HG03066 (cell line): ENCODE results near the gene XG.
A peak's percentile ranks its signal among the peaks of the same experiment; 100 is the strongest.
"Not testable (repeated sequence)": the region's sequence is repeated elsewhere in the genome, so short reads cannot be mapped to it uniquely, and the experiment has no call there.

Experiments
- ATAC-seq: cut with Tn5 transposase; IDR thresholded peaks from one replicate; pipeline ENCODE4 v1.9.1; 2021; ENCODE audit warnings: low read depth; ENCODE audit not compliant: unreplicated experiment

The XG gene, protein sequence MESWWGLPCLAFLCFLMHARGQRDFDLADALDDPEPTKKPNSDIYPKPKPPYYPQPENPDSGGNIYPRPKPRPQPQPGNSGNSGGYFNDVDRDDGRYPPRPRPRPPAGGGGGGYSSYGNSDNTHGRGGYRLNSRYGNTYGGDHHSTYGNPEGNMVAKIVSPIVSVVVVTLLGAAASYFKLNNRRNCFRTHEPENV

DNA sequence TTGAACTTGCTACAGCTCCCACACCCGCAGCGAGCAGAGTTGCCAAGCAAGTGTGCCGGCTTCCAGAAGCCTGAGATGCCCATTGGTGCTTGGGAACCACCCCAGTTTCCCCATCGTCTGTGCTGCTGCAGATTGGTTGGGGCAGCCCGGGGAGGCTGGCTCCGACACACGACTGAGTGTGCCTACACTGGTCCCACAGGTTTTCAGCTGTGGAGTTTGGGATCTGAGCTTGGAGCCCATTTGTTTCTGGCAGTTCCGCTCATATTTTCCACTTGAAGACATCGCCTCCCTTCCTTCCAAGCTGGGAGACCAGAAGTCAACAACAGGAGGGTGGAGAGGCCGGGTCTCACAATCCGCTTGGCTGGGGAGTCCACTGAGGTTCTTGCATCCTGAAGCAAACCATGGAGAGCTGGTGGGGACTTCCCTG, at the start of gene XG:
XG (plus strand) TSS at position 167 of the 427 bp plus-strand sequence; CDS start at position 402, 235 bp downstream.
- not testable (repeated sequence) for ATAC-seq

DNA sequence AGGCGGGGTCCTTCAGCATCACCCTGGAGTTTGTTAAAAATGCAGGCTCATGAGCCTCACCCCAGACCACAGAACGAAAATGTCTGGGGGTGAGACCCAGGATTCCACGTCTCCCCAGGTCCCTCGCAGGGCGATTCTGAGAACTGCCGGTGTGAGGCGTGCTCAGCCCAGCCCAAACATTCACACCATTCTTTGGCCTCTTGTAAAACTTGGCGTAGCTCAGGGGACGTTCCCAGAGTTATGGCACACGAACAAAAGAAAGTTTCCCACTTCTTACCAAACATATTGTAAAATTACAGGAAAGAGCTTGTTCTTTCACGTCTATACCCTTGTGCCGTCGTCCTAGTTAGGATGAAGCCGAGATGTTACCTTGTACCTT, 47.9 kb upstream of the XG start:
- ATAC-seq: no peak

DNA sequence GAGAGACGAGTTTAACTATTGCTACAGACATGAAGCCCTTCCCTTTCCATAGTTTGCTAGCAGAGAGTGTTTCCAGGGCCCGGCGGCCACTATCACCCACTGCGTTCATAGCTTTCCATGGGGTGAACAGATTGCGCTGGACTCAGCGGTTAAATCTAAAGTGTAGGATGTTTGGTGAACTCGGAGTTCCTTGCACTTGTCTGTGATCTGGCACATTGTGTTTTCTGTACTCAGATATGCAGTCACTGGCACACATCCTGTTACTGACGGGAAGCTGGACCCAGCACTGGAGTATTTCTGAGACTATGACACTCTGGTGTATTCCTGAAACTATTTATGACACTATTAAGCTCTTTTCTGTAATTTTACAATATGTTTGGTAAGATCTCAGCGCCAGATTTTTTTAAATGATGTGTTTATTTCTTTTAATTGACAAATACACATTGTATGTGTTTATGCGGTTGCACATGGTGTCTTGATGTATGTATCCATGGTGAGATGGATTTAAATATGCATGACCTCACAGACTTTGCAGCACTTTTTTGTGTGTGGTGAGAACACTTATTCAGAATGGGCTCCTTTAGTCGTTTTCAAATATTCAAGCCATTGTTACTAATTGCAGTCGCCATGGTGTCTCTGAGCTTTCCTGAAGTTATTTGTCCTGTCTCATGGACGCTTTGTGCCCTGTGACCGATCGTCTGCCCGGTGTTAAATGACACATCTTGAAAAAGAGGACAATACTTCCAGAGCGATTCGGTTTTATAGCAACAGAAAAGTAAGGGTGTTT, 46.6 kb upstream of the XG start:
- ATAC-seq: no peak

DNA sequence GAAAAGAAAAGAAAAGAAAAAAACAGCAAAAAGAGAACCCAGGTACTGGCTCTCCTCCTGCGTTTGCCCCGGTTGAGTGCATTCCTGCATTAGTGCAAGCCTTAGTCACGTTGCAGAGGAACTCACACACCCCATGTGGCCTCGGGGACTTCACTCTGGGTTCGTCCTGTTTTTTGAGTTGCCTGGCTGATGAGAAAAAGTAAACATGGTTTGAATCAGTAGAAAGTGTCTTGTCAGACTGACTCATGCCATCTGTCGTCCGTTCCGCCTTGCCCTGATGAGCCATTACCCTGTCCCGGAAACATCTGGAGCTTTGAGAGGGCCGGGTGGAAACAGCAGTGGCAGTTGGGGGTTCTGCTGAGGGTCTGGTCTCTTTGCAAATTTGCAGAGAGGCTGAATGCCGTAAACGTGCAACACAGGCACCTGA, 44.5 kb upstream of the XG start:
- ATAC-seq: peak; percentile 88

DNA sequence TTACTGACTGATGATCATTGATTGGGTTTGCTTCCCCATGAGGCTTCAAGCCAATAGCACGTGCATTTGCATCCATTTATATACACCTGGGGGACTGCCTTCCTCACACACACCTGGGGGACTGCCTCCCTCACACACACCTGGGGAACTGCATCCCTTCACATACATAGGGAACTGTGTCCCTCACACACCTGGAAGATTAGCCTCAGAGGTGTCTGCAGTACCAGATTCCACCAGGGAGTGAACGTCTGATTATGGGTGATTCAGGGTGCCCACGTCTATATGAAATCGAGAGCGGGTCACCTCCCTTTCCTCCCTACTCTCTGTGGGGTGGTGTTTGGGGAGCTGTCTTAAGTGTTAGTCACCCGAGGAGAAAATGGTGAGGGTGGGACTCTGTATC, 43.8 kb upstream of the XG start:
- ATAC-seq: no peak

DNA sequence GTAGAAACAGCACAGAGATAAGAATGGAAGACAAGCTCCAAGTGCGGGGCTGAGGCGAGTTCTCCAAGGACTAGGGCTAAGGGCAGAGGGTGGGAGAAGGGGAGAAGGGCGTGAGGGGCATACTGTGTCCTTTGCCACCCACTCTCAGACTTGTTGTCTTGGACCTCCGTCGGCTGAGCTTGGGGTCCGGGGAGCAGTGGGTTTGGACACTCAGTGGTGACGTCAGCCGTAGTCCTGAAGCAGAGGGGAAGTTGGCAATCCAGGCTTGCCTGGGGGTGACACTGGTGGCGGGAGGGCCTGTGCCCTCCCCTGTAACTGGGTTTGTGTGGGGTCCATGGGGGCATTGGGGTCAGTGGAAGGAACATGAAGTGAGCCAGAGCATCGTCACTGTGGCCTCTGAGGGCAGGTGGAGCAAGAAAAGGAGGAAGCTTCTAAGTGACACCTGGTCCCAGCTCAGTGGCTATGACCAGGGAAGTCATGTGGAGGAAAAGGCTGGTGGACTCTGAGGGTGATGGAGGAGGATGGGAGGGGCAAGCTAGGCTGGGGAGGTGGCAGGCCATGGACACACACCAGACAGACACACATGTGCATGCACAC, 43.1 kb upstream of the XG start:
- no peak for ATAC-seq

DNA sequence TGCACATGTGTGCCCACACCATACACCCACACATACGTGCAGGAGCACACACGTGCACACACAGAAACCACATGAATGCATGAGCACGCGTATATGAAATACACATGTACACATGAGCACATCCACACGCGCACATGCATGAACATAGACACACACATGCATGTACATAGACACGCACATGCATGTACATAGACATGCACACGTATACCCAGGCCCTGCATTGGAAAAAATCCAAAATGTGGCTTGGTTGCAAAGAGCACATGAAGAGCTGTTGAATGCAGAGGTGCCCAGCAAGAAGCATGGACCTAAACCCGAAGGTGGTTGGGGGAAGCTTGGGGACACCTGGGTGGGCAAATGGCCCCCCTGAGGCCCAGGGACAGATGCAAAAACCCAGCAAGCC, 42.3 kb upstream of the XG start:
- ATAC-seq: no peak

DNA sequence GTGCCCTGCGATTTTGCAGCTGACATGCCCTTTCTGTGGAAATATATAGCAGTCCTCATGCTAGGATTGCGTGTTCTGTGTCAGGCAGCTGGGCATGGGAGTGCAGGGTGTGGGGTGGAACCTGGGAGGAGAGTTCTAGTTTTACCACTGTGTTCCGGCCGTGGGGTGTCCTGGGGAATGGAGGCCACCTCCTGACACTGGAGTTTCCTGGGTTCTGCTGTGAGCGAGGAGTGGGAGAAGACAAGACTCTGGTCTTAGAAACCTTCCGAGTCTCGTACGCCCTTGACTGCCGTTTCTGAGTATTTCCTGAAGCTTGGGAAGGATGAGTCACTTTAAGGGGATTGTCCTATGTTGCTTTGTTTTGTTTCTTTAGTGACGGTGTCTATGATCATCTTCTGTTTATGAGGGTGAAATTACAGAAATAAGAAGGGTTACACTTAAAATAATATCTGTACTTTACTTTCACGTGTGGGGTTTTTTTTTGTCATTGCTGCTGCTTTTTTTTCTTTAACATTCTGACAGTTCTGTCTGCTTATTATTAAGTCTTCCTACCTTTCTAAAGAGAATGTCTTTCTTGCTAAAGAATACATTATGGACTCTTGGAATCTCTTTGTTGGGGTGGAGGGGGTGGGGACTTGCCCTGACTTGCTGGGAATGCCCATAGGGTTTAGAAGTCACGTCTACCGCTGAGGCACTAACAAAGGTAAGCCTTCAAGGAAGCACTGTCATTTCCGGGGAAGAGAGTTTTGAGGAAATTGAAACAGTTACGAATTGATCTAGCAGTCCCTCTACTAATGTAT, 41.6 kb upstream of the XG start:
- no peak for ATAC-seq

DNA sequence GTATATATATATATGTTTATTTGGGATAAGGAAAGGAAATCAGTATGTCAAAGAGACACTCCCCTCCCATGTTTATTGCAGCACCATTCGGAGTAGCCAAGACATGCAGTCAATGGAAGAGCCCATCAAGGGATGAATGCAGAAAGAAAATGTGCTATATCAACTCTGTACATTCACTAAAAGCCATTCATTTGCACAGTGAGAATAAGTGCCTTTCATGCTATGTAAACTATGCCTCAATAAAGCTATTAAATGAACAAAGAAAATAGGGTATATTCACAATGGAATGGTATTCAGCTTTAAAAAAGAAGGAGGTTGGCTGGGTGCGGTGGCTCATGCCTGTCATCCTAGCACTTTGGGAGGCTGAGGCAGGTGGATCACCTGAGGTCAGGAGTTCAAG, 40.4 kb upstream of the XG start:
- no peak for ATAC-seq

DNA sequence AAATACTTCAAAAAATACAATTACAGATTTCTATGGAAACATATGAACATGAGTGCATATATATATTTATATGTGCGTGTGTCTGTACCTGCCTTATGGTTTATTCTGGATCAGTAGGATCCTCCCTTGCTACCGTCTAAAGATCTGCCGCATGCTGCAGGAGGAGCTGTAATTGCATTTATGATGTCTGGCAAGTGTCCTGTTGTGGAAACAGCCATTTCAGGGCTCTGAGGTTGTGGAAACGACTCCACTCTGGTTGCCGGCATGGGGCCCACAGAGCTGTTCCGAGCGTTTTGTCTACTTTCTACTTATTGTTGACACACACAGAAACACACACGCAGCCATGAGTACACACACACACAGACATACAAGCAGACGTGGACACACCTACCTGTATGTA, 39.4 kb upstream of the XG start:
- no peak for ATAC-seq

DNA sequence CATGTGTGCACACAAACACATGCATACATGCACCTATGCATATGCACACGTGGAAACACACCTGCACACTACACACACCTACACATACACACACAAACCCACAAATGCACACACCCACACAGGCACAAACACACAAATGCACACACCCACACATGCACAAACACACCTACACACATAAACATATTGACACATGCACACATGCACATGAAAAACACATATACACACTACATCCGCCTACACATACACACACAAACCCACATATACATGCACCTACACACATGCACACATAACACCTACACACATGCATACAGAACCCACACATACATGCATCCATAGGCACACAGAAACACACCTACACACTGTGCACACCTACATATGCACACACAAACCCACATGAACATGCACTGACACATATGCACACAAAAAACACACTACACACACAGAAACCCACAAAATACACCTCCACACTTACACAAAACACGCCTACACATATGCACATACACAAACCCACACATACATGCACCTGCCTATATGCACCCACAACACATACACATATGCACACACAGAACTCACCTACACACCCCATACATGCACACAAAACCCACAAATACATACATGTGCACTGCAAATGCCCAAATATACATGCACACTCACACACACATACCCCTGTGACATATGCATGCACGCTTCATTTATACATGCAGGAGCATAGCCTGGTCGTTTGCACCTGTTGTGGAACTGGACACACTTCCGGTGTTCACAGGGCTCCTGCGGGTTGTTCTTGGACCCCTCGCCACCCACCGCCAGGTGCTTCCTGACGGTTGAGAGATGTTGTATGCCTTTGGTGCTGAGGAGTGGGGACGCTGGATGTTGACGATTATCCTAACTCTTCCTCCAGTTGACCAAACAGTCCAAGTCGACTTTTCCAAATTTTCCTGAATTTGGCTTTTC, 38.7 kb upstream of the XG start:
- no peak for ATAC-seq

DNA sequence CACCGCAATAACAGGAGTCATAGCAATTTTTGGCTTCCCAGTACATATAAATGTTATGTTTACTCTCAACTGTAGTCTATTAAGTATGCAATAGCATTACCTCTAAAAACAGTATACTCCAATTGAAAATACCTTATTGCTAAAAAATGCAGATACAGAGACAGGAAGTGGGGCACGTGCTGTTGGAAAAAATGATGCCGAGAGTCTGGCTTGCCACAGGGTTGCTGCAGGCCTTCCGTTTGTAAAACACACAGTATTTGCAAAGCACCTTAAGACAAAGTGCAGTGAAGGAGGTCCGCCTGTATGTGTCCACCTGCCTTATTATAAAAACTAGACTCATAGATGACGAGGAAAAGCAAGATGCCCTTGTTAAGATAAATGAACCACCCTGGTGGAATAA, 37.3 kb upstream of the XG start:
- no peak for ATAC-seq

DNA sequence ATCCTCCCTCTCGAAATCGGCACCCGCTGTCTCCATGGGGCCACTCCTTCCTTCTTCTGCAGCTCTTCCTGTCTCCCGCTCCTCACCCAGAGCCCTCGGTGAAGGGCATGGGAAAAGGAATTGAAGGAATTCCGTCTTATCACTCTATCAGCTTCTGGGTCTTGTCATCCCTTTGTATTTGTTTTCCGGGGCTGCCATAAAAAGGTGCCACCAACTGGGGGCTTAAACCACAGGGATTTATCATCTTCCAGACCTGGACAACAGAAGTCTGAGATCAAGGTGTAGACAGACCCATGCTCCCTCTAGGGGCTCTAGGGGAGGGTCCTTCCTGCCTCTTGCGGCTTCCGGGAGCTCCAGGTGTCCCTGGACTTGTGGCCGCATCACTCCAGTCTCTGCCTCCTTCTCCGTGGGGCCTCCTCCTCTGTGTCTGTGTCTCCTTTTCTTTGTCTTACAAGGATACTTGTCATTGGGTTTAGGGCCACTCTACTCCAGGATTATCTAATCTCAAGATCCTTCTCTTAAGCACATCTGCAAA, 36.7 kb upstream of the XG start:
- ATAC-seq: no peak

DNA sequence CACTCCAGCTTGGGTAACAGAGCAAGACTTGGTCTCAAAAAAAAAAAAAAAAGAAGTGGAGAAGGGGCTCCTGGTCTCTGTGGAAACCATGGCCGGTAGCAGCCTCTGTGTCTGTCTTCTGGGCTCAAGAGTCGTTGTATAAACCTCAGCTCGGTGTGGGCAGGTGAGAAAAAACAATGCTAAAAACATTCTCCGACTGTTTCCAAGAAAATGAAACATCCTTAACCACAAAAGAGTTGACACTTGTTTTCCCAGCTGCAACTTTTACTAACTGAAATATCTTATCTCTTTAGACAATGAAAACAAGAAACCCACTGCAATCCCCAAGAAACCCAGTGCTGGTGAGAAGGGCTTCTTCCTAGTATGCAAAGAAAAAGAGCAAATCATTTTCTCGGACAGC, 34.5 kb upstream of the XG start:
- no peak for ATAC-seq

DNA sequence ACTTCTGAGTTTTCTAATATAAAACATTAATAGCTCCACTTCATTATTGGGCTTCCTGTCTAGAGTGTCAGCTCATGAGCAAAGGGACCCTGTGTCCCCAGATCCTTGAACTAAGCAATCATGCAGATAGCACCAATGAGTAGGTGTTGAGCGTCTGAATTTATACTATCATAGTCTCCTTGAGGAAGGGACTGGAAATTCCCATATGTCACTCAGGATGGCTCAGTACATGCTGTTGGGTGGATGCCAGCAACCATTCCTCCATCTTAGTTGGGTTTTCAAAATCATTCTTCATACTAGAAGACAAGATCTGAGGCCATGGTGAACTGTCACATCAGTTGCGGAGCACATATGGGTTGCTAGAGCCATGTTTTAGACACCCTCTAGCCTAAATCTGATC, 33.0 kb upstream of the XG start:
- ATAC-seq: no peak

DNA sequence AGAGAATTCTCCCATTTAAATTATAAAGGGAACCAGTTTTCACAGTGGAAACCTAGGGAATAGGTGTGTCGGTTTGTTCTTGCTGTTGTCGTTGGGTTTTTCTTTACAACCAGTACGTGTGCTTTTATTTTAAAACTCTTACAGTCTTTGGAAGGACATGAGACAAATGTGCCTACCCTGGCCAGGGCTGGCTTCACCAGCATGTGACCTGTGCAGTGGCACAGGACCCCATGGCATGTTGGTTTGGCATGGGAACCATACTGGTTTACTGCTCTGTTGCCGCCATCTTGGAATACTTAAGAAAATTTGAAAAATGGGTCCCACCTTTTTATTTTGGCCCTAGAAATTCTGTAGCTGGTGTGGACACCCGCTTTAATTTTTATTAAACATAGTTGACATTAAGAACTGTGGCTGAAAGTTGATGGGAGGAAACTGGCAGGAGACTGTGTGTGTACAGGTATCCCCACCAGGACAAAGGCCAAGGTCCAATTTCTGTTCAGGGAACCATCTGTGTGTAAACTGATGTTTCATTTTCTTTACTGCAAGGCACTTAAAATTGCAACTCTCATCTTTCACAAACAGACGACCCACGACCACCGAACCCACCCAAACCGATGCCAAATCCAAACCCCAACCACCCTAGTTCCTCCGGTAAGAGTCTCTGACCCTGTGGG, 31.9 kb upstream of the XG start:
- no peak for ATAC-seq

DNA sequence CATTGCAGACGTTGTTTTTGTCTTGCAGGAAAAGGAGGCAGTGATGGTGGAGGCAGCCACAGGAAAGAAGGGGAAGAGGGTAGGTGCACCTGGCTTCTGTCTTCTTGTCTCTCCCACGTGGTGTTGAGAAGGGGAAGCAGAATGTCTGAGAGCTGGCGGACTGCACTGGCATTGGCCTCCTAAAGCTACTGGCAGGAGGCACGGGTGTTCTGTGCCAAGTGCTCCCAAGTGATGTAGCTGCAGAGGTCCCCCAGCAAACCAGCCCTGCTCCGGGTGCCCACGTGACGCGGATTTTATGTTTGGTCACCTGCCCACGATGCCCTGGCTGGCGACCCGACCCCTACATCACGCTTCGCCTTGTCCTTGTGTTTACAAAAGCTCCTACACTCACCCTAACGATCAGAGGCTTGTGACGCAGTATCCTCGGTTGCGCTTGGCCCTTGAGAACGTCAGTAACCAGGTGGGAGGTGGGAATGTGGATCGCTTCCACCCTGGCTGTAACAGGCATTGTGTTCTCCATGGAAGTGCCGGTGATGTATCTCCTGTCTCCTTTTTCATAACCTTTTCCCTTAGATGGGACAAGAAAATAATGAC, 28.5 kb upstream of the XG start:
- ATAC-seq: no peak

DNA sequence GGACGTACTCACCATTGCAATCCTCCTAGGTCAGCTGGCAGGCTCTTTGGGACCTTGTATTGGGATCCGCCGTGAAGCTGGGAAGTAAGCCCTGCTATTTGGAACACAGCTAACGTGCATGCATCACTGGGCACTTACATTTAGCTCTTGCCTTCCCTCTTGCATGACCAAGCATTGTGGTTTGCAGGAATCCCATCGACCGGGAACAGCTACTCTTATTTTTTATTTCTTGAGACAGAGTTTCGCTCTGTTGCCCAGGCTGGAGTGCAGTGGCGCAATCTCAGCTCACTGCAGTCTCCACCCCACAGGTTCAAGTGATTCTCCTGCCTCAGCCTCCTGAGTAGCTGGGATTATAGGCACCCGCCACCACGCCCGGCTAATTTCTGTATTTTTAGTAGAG, 24.6 kb upstream of the XG start:
- ATAC-seq: not testable (repeated sequence)

DNA sequence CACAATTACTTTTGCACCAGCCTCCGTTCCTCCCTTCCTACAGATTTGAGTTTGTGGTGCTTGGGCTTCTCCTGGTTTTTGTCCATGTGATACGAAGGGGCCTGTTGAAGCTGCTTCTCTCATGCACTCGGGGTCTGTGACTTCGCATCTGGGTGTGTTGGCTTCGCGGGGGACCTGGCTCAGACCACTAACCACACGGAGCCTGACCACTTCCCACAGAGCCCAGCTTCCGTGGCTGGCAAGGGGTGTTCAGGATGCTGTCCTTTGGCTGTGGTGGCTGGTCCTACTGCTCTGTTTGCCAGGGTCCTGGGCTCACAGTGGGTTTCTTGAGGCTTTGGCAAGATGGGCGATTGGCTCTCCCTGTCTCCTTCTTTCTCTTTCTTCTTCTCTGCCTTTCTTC, 19.8 kb upstream of the XG start:
- no peak for ATAC-seq
